NOMO-1 (cell line): ENCODE measurements around the gene POLR2E.
"Not testable (repeated sequence)": the region's sequence is repeated elsewhere in the genome, so short reads cannot be mapped to it uniquely, and the experiment has no call there.

Experiments
- DNase-seq, 2 experiments: peaks; one replicate each; lab custom pipeline; 2025; ENCODE audit not compliant: unreplicated experiment in 2 of 2; lab: John Stamatoyannopoulos, UW

Gene POLR2E

GRCh38 chr19:1094978-1095701, at the start of gene POLR2E:
Gene POLR2E (minus strand): TSS chr19:1095375. CDS start chr19:1095315, 60 bp downstream.
- peak; percentile 95 to 96 for DNase-seq

GRCh38 chr19:1144741-1145140, 49.6 kb upstream of the POLR2E start:
- DNase-seq = no peak

- DNase-seq = no peak
Measured at GRCh38 chr19:1143828-1144399, 48.7 kb upstream of the POLR2E start.

- no peak for DNase-seq
Measured at GRCh38 chr19:1141944-1142343, 46.8 kb upstream of the POLR2E start.

GRCh38 chr19:1140272-1141027, 45.3 kb upstream of the POLR2E start:
- no peak for DNase-seq

- DNase-seq = no peak
Measured at GRCh38 chr19:1139126-1139525, 44.0 kb upstream of the POLR2E start.

GRCh38 chr19:1138121-1138520, 42.9 kb upstream of the POLR2E start:
- DNase-seq = no peak

GRCh38 chr19:1136621-1137317, 41.6 kb upstream of the POLR2E start:
- no peak for DNase-seq

- DNase-seq = no peak
Measured at GRCh38 chr19:1136201-1136600, 41.0 kb upstream of the POLR2E start.

GRCh38 chr19:1135454-1135853, 40.3 kb upstream of the POLR2E start:
- no peak for DNase-seq

GRCh38 chr19:1134431-1134830, 39.3 kb upstream of the POLR2E start:
- no peak for DNase-seq

GRCh38 chr19:1133471-1133929, 38.3 kb upstream of the POLR2E start:
- DNase-seq = peak; percentile 11 to 20

- DNase-seq = peak in 1 of 2 experiments; percentile 13
Measured at GRCh38 chr19:1132552-1133383, 37.6 kb upstream of the POLR2E start.

GRCh38 chr19:1131718-1132551, 36.8 kb upstream of the POLR2E start:
- DNase-seq = peak; percentile 85 to 92

- no peak for DNase-seq
Measured at GRCh38 chr19:1130771-1131717, 35.9 kb upstream of the POLR2E start.

GRCh38 chr19:1129535-1129934, 34.4 kb upstream of the POLR2E start:
- no peak for DNase-seq

- not testable (repeated sequence) for DNase-seq
Measured at GRCh38 chr19:1129084-1129483, 33.9 kb upstream of the POLR2E start.

- DNase-seq = no peak
Measured at GRCh38 chr19:1128106-1128505, 32.9 kb upstream of the POLR2E start.
